ENCODE measurements around the gene HNRNPF. TPM values are rescaled to one million over a fixed set of nuclear protein-coding genes. Genes with fewer than 3 reads are reported as not detected.

The HNRNPF gene
- total RNA-seq, 2 experiments from 2014 or later = 86.5 to 87.9 TPM

- TF ChIP-seq CTCF (IDR thresholded peaks at IDR 0.05) = no peak
- H3K27ac Mint-ChIP-seq = no peak overlapping the region
These were observed 54.1 kb downstream of the HNRNPF start for GRCh38 chr10:43354879-43355380.

GRCh38 chr10:43354330-43354635, 54.7 kb downstream of the HNRNPF start:
- Histone ChIP-seq H3K9me3 (ENCODE audit: control insufficient read depth in 1 of 2, insufficient read depth in 1 of 2, low read length in 2 of 2) (no peaks in the 10 kb centered on the region), H3K27ac (ENCODE audit: low read depth in 1 of 2, low read length in 2 of 2) (no peak overlapping the region), H3K4me1 (ENCODE audit: insufficient read depth, low read length) (peaks cover 14% of the 10 kb centered on the region), H3K4me3 (ENCODE audit: low read length) (no peak overlapping the region), H3K27me3 (ENCODE audit: control insufficient read depth in 1 of 2, insufficient read depth in 2 of 2, low read length in 2 of 2) (peaks cover 9 to 13% of the 10 kb centered on the region in 2 experiments), H3K36me3 (ENCODE audit: insufficient read depth, low read length) (no peaks in the 10 kb centered on the region)
- H3K27me3 Mint-ChIP-seq = peaks cover 12% of the 10 kb centered on the region
- H3K4me3 Mint-ChIP-seq = no peak overlapping the region
- ChIA-PET POLR2A (no interaction called here), CTCF (no interaction called here)
- peaks cover 4% of the 10 kb centered on the region for H3K4me1 Mint-ChIP-seq (ENCODE audit: low read depth)
- no peak for DNase-seq
- intact Hi-C loops (cut with DNase I, micrococcal nuclease) = no loop called here
- no peaks in the 10 kb centered on the region for H3K9me3 Mint-ChIP-seq
- no peak for TF ChIP-seq CTCF (IDR thresholded peaks at IDR 0.05)
- ATAC-seq (ENCODE audit: poor library complexity) = no peak
- H3K36me3 Mint-ChIP-seq (ENCODE audit: low read depth) = no peaks in the 10 kb centered on the region
- H3K27ac Mint-ChIP-seq = no peak overlapping the region

More at GRCh38 chr10:43354879-43355380, 54.1 kb downstream of the HNRNPF start:
- Mint-ChIP-seq H3K36me3 (ENCODE audit: low read depth) (no peaks in the 10 kb centered on the region), H3K4me3 (no peak overlapping the region), H3K9me3 (no peaks in the 10 kb centered on the region), H3K27me3 (peaks cover 10% of the 10 kb centered on the region), H3K4me1 (ENCODE audit: low read depth) (peaks cover 7% of the 10 kb centered on the region)
- H3K4me1 ChIP-seq (ENCODE audit: insufficient read depth, low read length) = peaks cover 14% of the 10 kb centered on the region
- no peak for DNase-seq
- no peak overlapping the region for H3K27ac ChIP-seq (ENCODE audit: low read depth in 1 of 2, low read length in 2 of 2)
- ChIA-PET CTCF (no interaction called here), POLR2A (no interaction called here)
- intact Hi-C loops (cut with DNase I, micrococcal nuclease) = no loop called here
- no peaks in the 10 kb centered on the region for H3K36me3 ChIP-seq (ENCODE audit: insufficient read depth, low read length)
- no peak for ATAC-seq (ENCODE audit: poor library complexity)
- H3K9me3 ChIP-seq (ENCODE audit: control insufficient read depth in 1 of 2, insufficient read depth in 1 of 2, low read length in 2 of 2) = no peaks in the 10 kb centered on the region
- peaks cover 6 to 9% of the 10 kb centered on the region in 2 experiments for H3K27me3 ChIP-seq (ENCODE audit: control insufficient read depth in 1 of 2, insufficient read depth in 2 of 2, low read length in 2 of 2)
- H3K4me3 ChIP-seq (ENCODE audit: low read length) = no peak overlapping the region

DNA sequence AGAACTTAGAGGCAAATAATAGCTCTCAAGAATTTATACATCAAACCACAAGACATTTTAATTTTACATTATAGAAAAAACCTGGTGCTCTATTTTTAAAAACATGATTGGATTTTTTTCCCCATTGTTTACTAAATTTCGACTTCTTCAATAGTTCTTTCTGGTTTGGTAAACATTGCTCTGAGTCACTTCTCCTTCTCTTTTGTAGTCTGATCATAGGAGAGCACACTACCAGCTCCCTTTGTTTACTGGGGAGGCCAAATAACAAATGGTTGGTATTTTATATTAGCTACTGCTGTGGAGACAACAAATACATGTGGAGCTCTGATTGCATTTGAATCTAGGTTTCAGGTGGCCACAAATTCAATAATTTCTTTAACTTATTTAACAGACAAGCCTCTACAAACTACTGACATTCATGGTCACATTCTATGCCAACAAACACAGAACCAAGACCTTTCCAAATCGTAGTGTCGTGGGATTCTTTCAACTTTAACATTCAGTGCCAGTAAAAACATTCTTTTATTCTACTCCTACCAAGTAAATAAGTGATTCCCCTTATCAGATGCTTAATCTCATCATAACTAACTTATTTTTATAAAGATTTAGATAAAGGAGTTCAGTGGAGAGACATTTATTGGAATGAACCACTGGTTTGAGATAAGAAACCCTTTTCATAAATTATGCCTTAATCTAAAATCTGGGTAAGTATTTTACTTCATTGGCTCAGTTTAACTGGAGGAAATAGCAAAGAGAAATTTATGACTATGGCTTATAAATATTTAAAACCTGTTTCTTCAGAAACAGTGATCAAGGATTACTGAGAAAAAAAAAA, 55.3 kb downstream of the HNRNPF start:
- no peak for ATAC-seq (ENCODE audit: poor library complexity)

More for the DNA sequence above, 55.3 kb downstream of the HNRNPF start:
- H3K36me3 ChIP-seq (ENCODE audit: insufficient read depth, low read length) = no peaks in the 10 kb centered on the region
- no peak for DNase-seq
- no peaks in the 10 kb centered on the region for H3K9me3 Mint-ChIP-seq
- peaks cover 9 to 13% of the 10 kb centered on the region in 2 experiments for H3K27me3 ChIP-seq (ENCODE audit: control insufficient read depth in 1 of 2, insufficient read depth in 2 of 2, low read length in 2 of 2)
- H3K27me3 Mint-ChIP-seq = peaks cover 14% of the 10 kb centered on the region
- peaks cover 5% of the 10 kb centered on the region for H3K4me1 Mint-ChIP-seq (ENCODE audit: low read depth)
- H3K4me3 Mint-ChIP-seq = no peak overlapping the region
- no peak overlapping the region for H3K27ac ChIP-seq (ENCODE audit: low read depth in 1 of 2, low read length in 2 of 2)
- CTCF ChIA-PET = no interaction called here
- H3K27ac Mint-ChIP-seq = no peak overlapping the region
- POLR2A ChIA-PET = no interaction called here
- H3K4me3 ChIP-seq (ENCODE audit: low read length) = no peak overlapping the region
- no peaks in the 10 kb centered on the region for H3K36me3 Mint-ChIP-seq (ENCODE audit: low read depth)
- peaks cover 17% of the 10 kb centered on the region for H3K4me1 ChIP-seq (ENCODE audit: insufficient read depth, low read length)
- no peaks in the 10 kb centered on the region for H3K9me3 ChIP-seq (ENCODE audit: control insufficient read depth in 1 of 2, insufficient read depth in 1 of 2, low read length in 2 of 2)
- intact Hi-C loops (cut with DNase I, micrococcal nuclease) = no loop called here
- TF ChIP-seq CTCF (IDR thresholded peaks at IDR 0.05) = no peak

Measured in CD4-positive, alpha-beta T cell (primary cell).